ENCODE results near the gene ZNF260.

The ZNF260 gene

GRCh38 chr19:36573895-36574720 lies 46.0 kb upstream of the ZNF260 start:
- Histone ChIP-seq H3K9ac (ENCODE audit: low read depth, low read length, poor library complexity, severe bottlenecking) (peak overlapping the region; percentile 82), H3K4me3 (ENCODE audit: low read length, poor library complexity, severe bottlenecking) (peak overlapping the region; percentile 99), H4K20me1 (ENCODE audit: insufficient read depth, low read length, poor library complexity, severe bottlenecking) (peaks cover 10% of the 10 kb centered on the region), H3K36me3 (ENCODE audit: insufficient read depth, low read length) (peaks cover 6% of the 10 kb centered on the region; the same call in 1 of the 2 replicates), H3F3A (ENCODE audit: low read depth) (no peaks in the 10 kb centered on the region), H3K27me3 (ENCODE audit: insufficient read depth, low read length, poor library complexity, severe bottlenecking) (no peaks in the 10 kb centered on the region), H3K4me2 (ENCODE audit: low read depth, low read length, poor library complexity, severe bottlenecking) (peak overlapping the region; percentile 79), H3K4me1 (ENCODE audit: insufficient read depth, low read length, poor library complexity, severe bottlenecking) (peaks cover 19% of the 10 kb centered on the region), H3K9me3 (ENCODE audit: insufficient read depth, low read depth, low read length) (no peaks in the 10 kb centered on the region), H3K79me2 (ENCODE audit: insufficient read depth, low read length) (peaks cover 52% of the 10 kb centered on the region), H2AFZ (ENCODE audit: low read length) (peak overlapping the region; percentile 99; the same call in 1 of the 2 replicates), H3K9me2 (replicated peaks; ENCODE audit: low read depth, low read length) (no peaks in the 10 kb centered on the region)
- TF ChIP-seq EZH2phosphoT487 (IDR thresholded peaks at IDR 0.05; ENCODE audit: borderline replicate concordance) (no peak), CTCF (conservative IDR thresholded peaks at IDR 0.05; ENCODE audit: low read length) (no peak)

GRCh38 chr19:36573020-36573894 lies 45.2 kb upstream of the ZNF260 start, which contains the start of gene ZNF529:
Gene ZNF529 (minus strand): TSS chr19:36573292. CDS start chr19:36572346, 946 bp downstream.
- Histone ChIP-seq H2AFZ (ENCODE audit: low read length) (peak within 1 kb of the TSS; percentile 99), H3K36me3 (ENCODE audit: insufficient read depth, low read length) (no peaks in the 10 kb centered on the region; the same call in 1 of the 2 replicates), H3K27me3 (ENCODE audit: insufficient read depth, low read length, poor library complexity, severe bottlenecking) (no peaks in the 10 kb centered on the region), H3K4me3 (ENCODE audit: low read length, poor library complexity, severe bottlenecking) (peak within 1 kb of the TSS; percentile 99), H3K9ac (ENCODE audit: low read depth, low read length, poor library complexity, severe bottlenecking) (peak within 1 kb of the TSS; percentile 82), H3K4me2 (ENCODE audit: low read depth, low read length, poor library complexity, severe bottlenecking) (peak within 1 kb of the TSS; percentile 79), H4K20me1 (ENCODE audit: insufficient read depth, low read length, poor library complexity, severe bottlenecking) (peaks cover 10% of the 10 kb centered on the region), H3K9me2 (replicated peaks; ENCODE audit: low read depth, low read length) (no peaks in the 10 kb centered on the region), H3F3A (ENCODE audit: low read depth) (no peaks in the 10 kb centered on the region), H3K79me2 (ENCODE audit: insufficient read depth, low read length) (peaks cover 51% of the 10 kb centered on the region), H3K9me3 (ENCODE audit: insufficient read depth, low read depth, low read length) (no peaks in the 10 kb centered on the region), H3K4me1 (ENCODE audit: insufficient read depth, low read length, poor library complexity, severe bottlenecking) (peaks cover 25% of the 10 kb centered on the region)
- TF ChIP-seq EZH2phosphoT487 (IDR thresholded peaks at IDR 0.05; ENCODE audit: borderline replicate concordance): no peak
- TF ChIP-seq CTCF (conservative IDR thresholded peaks at IDR 0.05; ENCODE audit: low read length): no peak

- H3K4me3 ChIP-seq (ENCODE audit: low read length, poor library complexity, severe bottlenecking): peak overlapping the region; percentile 99
- no peaks in the 10 kb centered on the region for H3K9me2 ChIP-seq (replicated peaks; ENCODE audit: low read depth, low read length)
- peaks cover 10% of the 10 kb centered on the region for H4K20me1 ChIP-seq (ENCODE audit: insufficient read depth, low read length, poor library complexity, severe bottlenecking)
- peak overlapping the region; percentile 82 for H3K9ac ChIP-seq (ENCODE audit: low read depth, low read length, poor library complexity, severe bottlenecking)
- no peaks in the 10 kb centered on the region; the same call in 1 of the 2 replicates for H3K36me3 ChIP-seq (ENCODE audit: insufficient read depth, low read length)
- H3F3A ChIP-seq (ENCODE audit: low read depth): no peaks in the 10 kb centered on the region
- H3K9me3 ChIP-seq (ENCODE audit: insufficient read depth, low read depth, low read length): no peaks in the 10 kb centered on the region
- H2AFZ ChIP-seq (ENCODE audit: low read length): peak overlapping the region; percentile 99
- H3K79me2 ChIP-seq (ENCODE audit: insufficient read depth, low read length): peaks cover 49% of the 10 kb centered on the region
- no peaks in the 10 kb centered on the region for H3K27me3 ChIP-seq (ENCODE audit: insufficient read depth, low read length, poor library complexity, severe bottlenecking)
- H3K4me1 ChIP-seq (ENCODE audit: insufficient read depth, low read length, poor library complexity, severe bottlenecking): peaks cover 25% of the 10 kb centered on the region
- H3K4me2 ChIP-seq (ENCODE audit: low read depth, low read length, poor library complexity, severe bottlenecking): peak overlapping the region; percentile 75
- TF ChIP-seq CTCF (conservative IDR thresholded peaks at IDR 0.05; ENCODE audit: low read length): no peak
- TF ChIP-seq EZH2phosphoT487 (IDR thresholded peaks at IDR 0.05; ENCODE audit: borderline replicate concordance): no peak
These were observed 44.5 kb upstream of the ZNF260 start for GRCh38 chr19:36572593-36573019.

Measured in Loucy (cell line).